ENCODE measurements around the gene ADAM11.
A peak's percentile ranks its signal among the peaks of the same experiment; 100 is the strongest.
"Not testable (repeated sequence)": the region's sequence is repeated elsewhere in the genome, so short reads cannot be mapped to it uniquely, and the experiment has no call there.

The ADAM11 gene

DNA sequence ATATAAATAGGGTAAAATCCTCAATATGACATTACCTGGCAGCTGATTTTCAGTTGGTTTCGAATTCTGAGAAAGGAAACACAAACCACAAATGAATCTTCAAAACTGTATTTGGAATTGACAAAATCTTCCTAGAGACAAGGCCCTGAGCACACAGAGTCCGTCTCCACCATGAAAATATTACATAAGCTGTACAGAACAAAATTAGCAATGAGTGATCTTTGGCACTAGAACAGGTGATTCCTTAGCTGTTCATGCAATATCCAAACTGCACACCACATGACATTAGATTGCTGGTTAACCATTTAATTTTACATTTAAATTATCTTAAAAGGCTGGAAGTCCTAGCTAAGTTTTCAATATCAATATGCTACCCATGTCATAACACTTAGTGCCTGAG is 39.6 kb downstream of the ADAM11 start:
- no peak for DNase-seq

- no peak for DNase-seq
These were observed 43.1 kb downstream of the ADAM11 start for GRCh38 chr17:44801880-44802279.

- peak; percentile 25 for DNase-seq
These were observed 45.7 kb downstream of the ADAM11 start for GRCh38 chr17:44804302-44805089.

DNA sequence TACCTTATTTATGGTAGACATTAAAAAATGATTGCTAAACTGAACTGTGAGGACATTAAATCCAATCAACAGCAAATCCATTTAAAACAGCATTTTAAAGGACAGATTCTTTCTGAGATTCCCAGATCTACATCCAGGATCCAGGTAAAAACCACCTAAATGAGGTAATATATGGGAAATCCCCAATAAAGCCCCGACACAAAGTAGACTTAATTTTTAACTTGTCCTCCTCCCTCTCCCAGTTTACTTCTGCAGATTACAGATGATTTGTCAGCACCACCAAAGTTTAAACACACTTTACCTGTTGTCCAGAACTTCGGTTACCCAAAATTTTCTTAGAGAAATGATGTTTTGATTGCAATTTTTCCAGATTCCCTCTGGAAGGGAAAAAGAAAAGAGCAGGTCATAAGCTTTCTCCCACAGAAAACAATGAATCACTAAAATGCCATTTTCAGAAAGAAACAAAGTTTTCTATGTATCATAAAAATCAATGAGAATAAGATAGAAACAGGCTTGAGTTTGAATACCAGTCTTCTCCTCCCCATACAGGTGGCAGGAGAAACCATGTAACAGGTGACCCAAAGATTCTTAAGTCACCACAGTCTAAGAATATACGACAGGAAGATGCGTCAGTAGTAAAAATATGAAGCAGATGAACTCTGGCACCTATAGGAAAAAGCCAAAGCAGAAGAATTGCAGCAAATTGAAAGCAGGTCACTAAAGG is 48.5 kb downstream of the ADAM11 start:
- no peak for DNase-seq

- peak; percentile 44 for DNase-seq
These were observed 49.0 kb downstream of the ADAM11 start for GRCh38 chr17:44807817-44808155.

DNA sequence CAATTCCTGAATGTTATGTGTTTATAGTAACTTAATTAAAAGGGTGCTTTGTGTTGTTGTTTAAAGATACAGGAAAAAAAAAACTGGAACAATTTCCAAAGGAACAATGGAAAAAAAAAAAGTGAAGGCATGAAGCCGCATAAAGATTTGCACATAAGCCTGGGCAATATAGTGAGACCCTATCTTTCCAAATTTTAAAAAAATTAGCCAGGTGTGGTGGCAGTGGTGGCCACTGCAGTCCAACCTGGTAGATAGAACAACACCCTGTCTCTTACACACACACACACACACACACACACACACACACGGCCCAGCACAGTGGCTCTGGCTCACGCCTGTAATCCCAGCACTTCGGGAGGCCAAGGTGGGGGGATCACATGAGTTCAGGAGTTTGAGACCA is 49.4 kb downstream of the ADAM11 start:
- DNase-seq = no peak

GRCh38 chr17:44808656-44809388 is 50.0 kb downstream of the ADAM11 start:
- not testable (repeated sequence) for DNase-seq

DNA sequence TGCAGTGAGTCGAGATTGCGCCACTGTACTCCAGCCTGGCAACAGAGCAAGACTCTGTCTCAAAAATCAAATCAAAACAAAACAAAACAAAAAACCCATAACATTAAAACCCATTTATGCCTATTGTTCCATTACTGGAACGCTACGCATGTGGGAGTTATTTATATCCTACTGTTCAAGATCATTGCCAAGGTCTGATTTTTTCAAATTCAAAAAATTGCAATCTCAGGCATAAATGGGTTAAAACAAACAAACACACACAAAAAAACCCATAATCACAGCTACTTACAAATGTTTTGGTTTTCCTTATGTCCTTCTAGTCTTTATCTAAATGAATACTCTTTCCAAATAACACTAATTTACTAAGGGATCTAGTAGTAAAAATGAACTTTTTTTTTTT is 53.5 kb downstream of the ADAM11 start:
- DNase-seq = no peak

- DNase-seq = not testable (repeated sequence)
These were observed 59.7 kb downstream of the ADAM11 start for GRCh38 chr17:44818508-44818907.

- DNase-seq = peak; percentile 96
These were observed 61.9 kb downstream of the ADAM11 start for GRCh38 chr17:44820631-44821212.

- not testable (repeated sequence) for DNase-seq
These were observed 66.4 kb downstream of the ADAM11 start for GRCh38 chr17:44825236-44825635.

DNA sequence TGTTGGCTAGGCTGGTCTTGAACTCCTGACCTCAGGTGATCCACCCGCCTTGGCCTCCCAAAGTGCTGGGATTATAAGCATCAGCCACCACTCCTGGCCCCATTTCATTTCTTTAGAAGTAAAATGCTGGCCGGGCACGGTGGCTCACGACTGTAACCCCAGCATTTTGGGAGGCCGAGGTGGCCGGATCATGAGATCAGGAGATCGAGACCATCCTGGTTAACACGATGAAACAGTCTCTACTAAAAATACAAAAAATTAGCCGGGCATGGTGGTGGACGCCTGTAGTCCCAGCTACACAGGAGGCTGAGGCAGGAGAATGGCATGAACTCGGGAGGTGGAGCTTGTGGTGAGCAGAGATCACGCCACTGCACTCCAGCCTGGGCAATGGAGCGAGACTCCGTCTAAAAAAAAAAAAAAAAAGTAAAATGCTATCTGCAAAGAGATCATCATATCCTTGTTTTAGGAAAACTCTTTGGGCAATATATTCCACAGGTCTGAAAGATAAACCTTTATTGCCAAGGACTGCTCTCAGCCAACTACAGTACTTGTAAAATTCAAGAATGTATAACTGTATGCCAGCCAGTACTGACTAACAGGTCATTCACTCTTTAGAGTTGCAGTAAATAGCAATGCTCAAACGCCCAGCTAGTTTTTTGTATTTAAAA is 67.5 kb downstream of the ADAM11 start:
- no peak for DNase-seq

DNA sequence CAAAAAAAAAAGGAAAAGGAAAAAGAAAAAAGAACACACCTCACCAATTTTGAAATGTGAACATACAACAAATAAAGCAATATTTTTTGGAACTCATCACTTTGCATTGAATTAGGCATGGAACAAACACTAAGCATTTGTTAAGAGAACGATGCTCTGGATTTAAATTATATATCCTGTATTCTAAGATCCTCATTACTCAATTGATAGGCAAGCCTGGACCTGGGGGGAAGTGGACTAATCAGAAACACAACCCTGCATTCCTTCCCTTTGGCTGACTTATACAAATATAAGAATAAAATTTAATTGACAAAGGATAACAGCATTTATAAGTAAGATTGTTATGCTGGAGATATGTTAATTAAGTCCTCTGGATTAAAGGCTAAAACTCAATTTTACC is 69.1 kb downstream of the ADAM11 start:
- peak; percentile 39 for DNase-seq

DNA sequence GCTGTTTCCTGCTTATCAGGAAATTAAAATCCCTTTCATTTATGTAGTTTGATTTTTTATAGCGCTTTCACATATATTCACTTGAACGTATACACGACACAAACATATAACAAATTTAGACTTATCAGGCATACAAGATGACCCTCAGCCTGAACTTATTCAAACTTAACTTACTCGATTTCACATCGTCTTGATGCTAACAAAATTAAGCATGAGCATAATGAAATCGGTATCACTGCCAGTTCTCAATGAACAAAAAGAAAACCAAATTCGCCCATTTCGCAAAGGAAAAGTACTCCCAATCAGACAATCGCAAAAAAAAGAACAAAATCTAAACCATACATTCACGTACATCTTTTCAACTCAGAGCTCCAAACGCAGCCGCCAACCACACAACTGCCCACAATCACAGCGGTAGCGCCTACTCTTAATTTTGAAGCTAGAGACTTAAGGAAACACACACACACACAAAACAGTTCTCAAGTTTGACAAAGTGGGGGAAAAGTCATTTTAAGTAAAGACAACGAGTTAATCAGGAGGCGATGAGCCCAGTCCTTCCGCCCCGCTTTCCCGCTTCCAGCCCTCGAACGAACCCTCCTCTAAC is 70.2 kb downstream of the ADAM11 start:
- peak; percentile 30 for DNase-seq

GRCh38 chr17:44829523-44830358 is 71.0 kb downstream of the ADAM11 start, which contains the start of gene GJC1:
Gene GJC1 (minus strand): TSS chr17:44830287. CDS start chr17:44805817, 24,470 bp downstream.
- DNase-seq = peak; percentile 63

DNA sequence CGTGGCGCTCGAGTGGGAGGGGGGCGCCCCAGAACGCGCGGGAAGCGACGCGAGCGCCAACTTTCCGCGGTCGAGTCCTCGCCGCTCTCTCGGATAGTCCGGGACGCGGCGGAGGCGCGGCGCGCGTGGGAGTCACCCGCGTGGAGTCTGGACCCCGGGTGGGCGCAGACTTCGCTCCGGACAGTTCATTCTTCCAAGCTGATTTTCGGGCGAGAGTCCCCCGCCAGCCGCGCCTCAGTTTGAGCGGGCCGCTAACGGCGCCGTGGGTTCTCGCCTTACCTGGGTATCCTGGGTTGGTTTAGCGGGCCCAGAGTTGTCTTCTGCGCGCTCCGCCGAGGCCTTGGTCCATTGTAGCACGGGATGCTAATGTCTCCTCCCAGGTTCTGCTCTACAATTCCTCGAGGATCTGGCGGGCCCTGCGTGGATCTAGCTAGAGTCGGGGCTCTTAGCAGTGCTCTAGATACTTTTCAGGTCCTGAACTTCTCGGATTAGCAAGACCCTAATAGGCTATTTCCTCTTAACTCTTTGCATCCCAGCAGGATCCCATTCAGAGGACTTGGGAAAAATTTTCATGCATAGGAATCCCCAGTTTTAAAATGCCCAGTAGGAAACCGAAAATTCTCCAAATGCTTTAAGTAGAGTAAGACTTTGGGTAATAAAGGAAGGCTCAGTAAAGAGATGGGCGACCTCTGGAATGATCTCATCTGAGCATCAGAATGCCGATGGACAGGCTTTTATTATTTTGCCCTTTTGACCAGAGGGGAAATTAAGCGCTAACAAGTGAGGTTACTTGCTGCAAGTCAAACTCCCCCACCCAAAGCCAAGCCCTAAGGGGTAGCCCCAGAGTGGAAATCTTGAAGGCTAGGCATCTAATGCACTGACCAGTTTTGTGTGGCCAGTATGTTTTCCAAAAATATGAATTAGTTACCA is 71.8 kb downstream of the ADAM11 start:
- peak; percentile 38 for DNase-seq

DNA sequence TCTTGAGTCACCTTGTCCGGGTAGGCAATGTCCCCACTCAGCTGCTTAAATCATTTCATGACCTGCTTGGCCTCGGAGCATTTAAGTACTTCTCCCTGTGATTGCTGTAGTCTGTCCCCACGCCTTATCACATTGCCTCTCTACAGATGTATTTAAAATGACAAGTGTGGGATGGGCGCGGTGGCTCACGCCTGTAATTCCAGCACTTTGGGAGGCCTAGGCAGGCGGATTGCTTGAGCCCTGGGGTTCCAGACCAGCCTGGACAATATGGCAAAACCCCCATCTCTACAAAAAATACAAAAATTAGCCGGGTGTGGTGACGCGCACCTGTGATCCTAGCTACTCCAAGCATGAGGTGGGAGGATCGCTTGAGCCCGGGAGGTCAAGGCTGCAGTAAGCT is 72.6 kb downstream of the ADAM11 start:
- DNase-seq = no peak
